ENCODE measurements around the gene CYP2S1. TPM values are rescaled to one million over a fixed set of nuclear protein-coding genes. Genes with fewer than 3 reads are reported as not detected.

CYP2S1 gene
- total RNA-seq, 4 donors from 2014 or later = 0.32 to 6.5 (median 5.5) TPM

GRCh38 chr19:41222240-41222639 is 29.2 kb downstream of the CYP2S1 start:
- ATAC-seq (ENCODE audit: low FRiP score) (no peak), DNase-seq (ENCODE audit: low spot score) (no peak)
- no peak for TF ChIP-seq CTCF (IDR thresholded peaks at IDR 0.05)

GRCh38 chr19:41223431-41224234 is 30.6 kb downstream of the CYP2S1 start:
- peak; percentile 29 for ATAC-seq (ENCODE audit: low FRiP score)
- peak; percentile 52 for DNase-seq (ENCODE audit: low spot score)
- TF ChIP-seq CTCF (IDR thresholded peaks at IDR 0.05) = no peak

GRCh38 chr19:41224632-41225031 is 31.6 kb downstream of the CYP2S1 start:
- TF ChIP-seq CTCF (IDR thresholded peaks at IDR 0.05) = no peak
- DNase-seq (ENCODE audit: low spot score) (no peak), ATAC-seq (ENCODE audit: low FRiP score) (no peak)

DNA sequence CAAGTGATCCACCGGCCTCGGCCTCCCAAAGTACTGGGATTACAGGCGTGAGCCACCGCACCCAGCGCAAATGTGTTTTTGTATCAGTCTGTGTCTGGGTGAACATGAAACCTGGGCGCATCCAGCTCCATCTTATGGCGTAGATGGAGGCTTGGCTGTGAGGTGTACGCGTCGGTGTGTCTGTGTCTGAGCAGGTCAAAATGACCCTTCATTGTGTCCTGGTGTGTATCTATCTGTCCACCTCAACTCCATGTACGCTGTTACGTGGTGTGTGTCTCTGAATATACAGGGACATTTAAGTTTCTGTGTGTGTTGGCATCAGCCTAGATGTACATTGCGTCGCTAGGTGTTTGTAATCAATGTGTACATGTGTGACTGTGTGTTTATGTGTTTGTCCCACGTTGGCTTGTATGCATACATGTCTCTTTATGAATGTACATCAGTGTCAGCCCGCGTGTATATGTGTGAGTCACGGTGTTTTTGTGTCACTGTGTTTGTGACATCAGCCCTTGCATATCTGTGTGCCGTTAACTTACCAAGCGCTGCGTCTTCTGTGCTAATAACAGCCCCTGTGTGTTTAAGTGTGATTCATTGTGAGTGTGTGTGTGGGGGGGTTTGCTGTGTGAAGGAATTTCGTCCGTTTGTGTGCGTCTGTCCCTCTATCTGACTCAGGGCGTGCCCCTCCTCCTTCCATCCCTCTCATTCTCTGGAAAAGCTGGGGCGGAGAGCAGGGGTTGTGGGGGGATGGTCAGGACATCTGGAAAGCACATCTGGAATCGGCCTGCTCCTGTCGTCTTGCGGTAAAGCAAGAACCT is 32.4 kb downstream of the CYP2S1 start:
- peak; percentile 56 for DNase-seq (ENCODE audit: low spot score)
- ATAC-seq (ENCODE audit: low FRiP score) = peak; percentile 86
- TF ChIP-seq CTCF (IDR thresholded peaks at IDR 0.05) = no peak

DNA sequence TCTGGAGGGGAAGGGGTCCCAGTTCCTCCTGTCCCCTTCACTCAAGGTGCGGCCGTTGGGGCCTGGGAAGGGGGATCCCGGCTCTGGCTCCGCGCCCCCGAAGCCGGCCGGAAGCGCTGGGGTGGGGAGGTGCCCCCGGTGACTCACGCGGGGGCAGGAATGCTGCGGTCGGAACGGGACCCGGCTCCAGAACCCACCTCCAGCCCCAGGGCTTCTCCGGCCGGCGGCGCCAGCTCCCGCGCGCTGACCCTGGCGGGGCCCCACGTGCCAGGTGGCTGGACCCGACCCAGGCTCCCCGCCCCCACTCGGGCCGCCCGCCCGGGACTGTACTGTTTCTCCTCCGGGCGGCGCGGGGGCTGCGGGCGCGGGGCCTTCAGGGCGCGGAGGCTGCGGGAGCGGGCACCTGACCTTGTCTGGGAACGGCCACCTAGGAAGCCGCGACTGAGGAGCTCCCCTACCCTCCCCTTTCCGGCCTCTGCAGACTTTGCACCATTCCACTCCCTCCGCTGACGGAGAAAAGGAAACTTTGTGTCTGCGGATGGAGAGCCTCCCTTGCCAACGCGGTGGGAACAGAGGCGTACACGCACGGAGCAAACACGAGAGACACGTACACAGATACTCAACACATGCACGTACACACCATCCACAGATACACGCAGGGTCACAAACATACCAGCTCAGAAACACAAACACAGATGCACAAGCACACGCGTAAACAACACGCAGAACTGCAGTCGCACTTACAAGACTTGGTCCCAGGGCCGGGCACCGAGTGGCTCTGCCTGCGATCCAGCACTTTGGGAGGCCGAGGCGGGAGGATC is 33.2 kb downstream of the CYP2S1 start:
- no peak for DNase-seq (ENCODE audit: low spot score)
- TF ChIP-seq CTCF (IDR thresholded peaks at IDR 0.05) = no peak
- peak; percentile 81 for ATAC-seq (ENCODE audit: low FRiP score)

DNA sequence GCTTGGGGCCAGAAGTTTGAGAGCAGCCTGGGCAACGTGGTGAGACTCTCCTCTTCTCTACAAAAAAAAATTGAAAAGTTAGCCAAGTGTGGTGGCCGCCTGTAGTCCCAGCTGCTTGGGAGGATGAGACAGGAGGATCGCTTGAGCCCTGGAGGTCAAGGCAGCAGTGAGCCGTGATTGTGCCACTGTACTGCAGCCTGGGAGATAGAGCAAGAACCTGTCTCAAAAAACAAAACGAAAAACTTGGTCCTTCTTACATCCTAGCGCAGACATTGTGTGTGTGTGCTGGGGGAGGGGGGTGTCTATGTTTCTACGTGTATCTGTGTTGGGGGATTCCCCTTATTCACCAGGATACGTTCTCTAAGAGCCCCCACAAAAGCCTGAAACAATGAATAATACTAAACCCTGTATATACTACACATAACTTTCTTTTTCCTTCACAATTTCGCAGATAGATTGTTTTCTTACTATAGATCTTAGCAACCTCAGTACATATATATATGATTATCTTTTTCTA is 33.9 kb downstream of the CYP2S1 start:
- TF ChIP-seq CTCF (IDR thresholded peaks at IDR 0.05) = no peak
- ATAC-seq (ENCODE audit: low FRiP score) (no peak), DNase-seq (ENCODE audit: low spot score) (no peak)
